MM.1S (cell line): ENCODE data around the gene NELL1.

Source experiments
- DNase-seq: peaks from one replicate; pipeline ENCODE4 v3.0.0-alpha.2; 2015
- H2AFZ ChIP-seq: fragments of 300-600 bp; sonication (generic); 2 replicates; pipeline ENCODE4 v1.6.0; 2016; ENCODE audit warnings: antibody characterized with exemption, low read length
- H3F3A ChIP-seq: fragments of 300-600 bp; sonication (generic); 2 replicates; pipeline ENCODE4 v1.6.1; 2016; ENCODE audit warnings: mild to moderate bottlenecking, antibody characterized with exemption, low read length, moderate library complexity, mixed read lengths; ENCODE audit not compliant: insufficient read depth
- H3K27ac ChIP-seq: fragments of 300-600 bp; sonication (generic); 2 replicates; pipeline ENCODE4 v1.5.1; 2016; ENCODE audit warnings: mild to moderate bottlenecking, low read length
- H3K27me3 ChIP-seq: fragments of 300-600 bp; sonication (generic); replicated peaks from 2 replicates; pipeline ENCODE4 v1.6.0; 2016; ENCODE audit warnings: low read length; ENCODE audit not compliant: insufficient read depth
- H3K36me3 ChIP-seq: fragments of 300-600 bp; sonication (generic); replicated peaks from 2 replicates; pipeline ENCODE4 v1.6.1; 2016; ENCODE audit warnings: mild to moderate bottlenecking, low read length, mixed read lengths; ENCODE audit not compliant: insufficient read depth
- H3K4me1 ChIP-seq: fragments of 300-600 bp; sonication (generic); 2 replicates; pipeline ENCODE4 v1.6.1; 2016; ENCODE audit warnings: low read length, mixed read lengths
- H3K4me2 ChIP-seq: fragments of 300-600 bp; sonication (generic); 2 replicates; pipeline ENCODE4 v1.6.0; 2016; ENCODE audit warnings: low read depth, low read length
- H3K4me3 ChIP-seq: fragments of 300-600 bp; sonication (generic); 2 replicates; pipeline ENCODE4 v1.5.1; 2016; ENCODE audit warnings: low read length, mixed read lengths
- H3K79me2 ChIP-seq: fragments of 300-600 bp; sonication (generic); 2 replicates; pipeline ENCODE4 v1.6.1; 2016; ENCODE audit warnings: mixed run types, low read length, mixed read lengths
- H3K9ac ChIP-seq: fragments of 300-600 bp; sonication (generic); 2 replicates; pipeline ENCODE4 v1.6.1; 2016; ENCODE audit warnings: low read length, mixed read lengths
- H3K9me2 ChIP-seq: fragments of 300-600 bp; sonication (generic); replicated peaks from 2 replicates; pipeline ENCODE4 v1.6.1; 2016; ENCODE audit warnings: mild to moderate bottlenecking, low read length, mixed read lengths; ENCODE audit not compliant: insufficient read depth
- H3K9me3 ChIP-seq: fragments of 300-600 bp; sonication (generic); replicated peaks from 2 replicates; pipeline ENCODE4 v1.6.1; 2016; ENCODE audit warnings: mild to moderate bottlenecking, low read length, mixed read lengths; ENCODE audit not compliant: insufficient read depth
- H4K20me1 ChIP-seq: fragments of 300-600 bp; sonication (generic); 2 replicates; pipeline ENCODE4 v1.6.1; 2016; ENCODE audit warnings: mild to moderate bottlenecking, low read length, moderate library complexity, mixed read lengths; ENCODE audit not compliant: insufficient read depth
- CTCF ChIP-seq: fragments of 300-600 bp; sonication (generic); IDR thresholded peaks from 2 replicates; pipeline ENCODE4 v1.5.1; 2016; ENCODE audit warnings: antibody characterized with exemption, low read length, mixed read lengths
- EZH2 ChIP-seq: fragments of 300-600 bp; sonication (generic); optimal IDR thresholded peaks from 2 replicates; pipeline ENCODE3; 2017; ENCODE audit warnings: low read depth, mild to moderate bottlenecking, antibody characterized with exemption, low read length, mixed read lengths
- EZH2phosphoT487 ChIP-seq: fragments of 300-600 bp; sonication (generic); IDR thresholded peaks from 2 replicates; pipeline ENCODE4 v1.6.1; 2018; ENCODE audit warnings: antibody characterized with exemption, low read length

NELL1 gene

GRCh38 chr11:20652150-20652806 is 17.1 kb upstream of the NELL1 start:
- Histone ChIP-seq H3K9ac (no peak overlapping the region), H3K27me3 (no peaks in the 10 kb centered on the region), H3K79me2 (no peaks in the 10 kb centered on the region), H3K27ac (no peak overlapping the region), H3K4me2 (no peak overlapping the region), H3K9me3 (no peaks in the 10 kb centered on the region), H3K9me2 (no peaks in the 10 kb centered on the region), H3F3A (no peaks in the 10 kb centered on the region), H2AFZ (no peak overlapping the region), H4K20me1 (no peaks in the 10 kb centered on the region), H3K4me3 (no peak overlapping the region), H3K4me1 (no peaks in the 10 kb centered on the region), H3K36me3 (no peaks in the 10 kb centered on the region)
- no peak for DNase-seq
- no peak for TF ChIP-seq CTCF
- TF ChIP-seq EZH2phosphoT487, result no peak
- no peak for TF ChIP-seq EZH2

- no peak overlapping the region for H3K27ac ChIP-seq
- H3K79me2 ChIP-seq, result no peaks in the 10 kb centered on the region
- H3K9ac ChIP-seq, result no peak overlapping the region
- no peak for TF ChIP-seq CTCF
- TF ChIP-seq EZH2phosphoT487, result no peak
- TF ChIP-seq EZH2, result no peak
- H3K27me3 ChIP-seq, result no peaks in the 10 kb centered on the region
- no peak overlapping the region for H3K4me2 ChIP-seq
- no peaks in the 10 kb centered on the region for H4K20me1 ChIP-seq
- no peaks in the 10 kb centered on the region for H3K4me1 ChIP-seq
- H3K9me2 ChIP-seq, result no peaks in the 10 kb centered on the region
- H3F3A ChIP-seq, result no peaks in the 10 kb centered on the region
- H2AFZ ChIP-seq, result no peak overlapping the region
- no peaks in the 10 kb centered on the region for H3K9me3 ChIP-seq
- no peaks in the 10 kb centered on the region for H3K36me3 ChIP-seq
- DNase-seq, result no peak
- no peak overlapping the region for H3K4me3 ChIP-seq
These were observed 15.3 kb upstream of the NELL1 start for GRCh38 chr11:20654038-20654437.

GRCh38 chr11:20656901-20657300 is 12.5 kb upstream of the NELL1 start:
- no peak overlapping the region for H3K9ac ChIP-seq
- no peak overlapping the region for H3K4me2 ChIP-seq
- H3K27ac ChIP-seq, result no peak overlapping the region
- no peaks in the 10 kb centered on the region for H3K36me3 ChIP-seq
- H3K4me1 ChIP-seq, result no peaks in the 10 kb centered on the region
- TF ChIP-seq CTCF (no peak), EZH2phosphoT487 (no peak)
- no peak overlapping the region for H2AFZ ChIP-seq
- no peak overlapping the region for H3K4me3 ChIP-seq
- H4K20me1 ChIP-seq, result no peaks in the 10 kb centered on the region
- H3K9me3 ChIP-seq, result no peaks in the 10 kb centered on the region
- no peaks in the 10 kb centered on the region for H3K27me3 ChIP-seq
- no peaks in the 10 kb centered on the region for H3K9me2 ChIP-seq
- H3K79me2 ChIP-seq, result no peaks in the 10 kb centered on the region
- H3F3A ChIP-seq, result no peaks in the 10 kb centered on the region
- DNase-seq, result no peak
